K562 (cell line): ENCODE results near the gene TNIP1. TPM values are rescaled to one million over a fixed set of nuclear protein-coding genes. Genes with fewer than 3 reads are reported as not detected.

Experiments
- EWSR1 ChIP-seq: fragments of 450-650 bp; IDR thresholded peaks from 2 replicates; pipeline ENCODE4 v1.6.1; 2018; ENCODE audit warnings: borderline replicate concordance, mild to moderate bottlenecking, low read depth, moderate library complexity; ENCODE audit not compliant: partially characterized antibody
- FIP1L1 ChIP-seq: fragments of 200-400 bp; formaldehyde crosslinking; IDR thresholded peaks from 2 replicates; pipeline ENCODE4 v1.6.1; 2018; ENCODE audit warnings: mild to moderate bottlenecking, low read depth, low read length; ENCODE audit not compliant: poor library complexity, severe bottlenecking
- HDAC3 ChIP-seq: fragments of 450-650 bp; IDR thresholded peaks from 2 replicates; pipeline ENCODE4 v1.6.1; 2018; ENCODE audit warnings: borderline replicate concordance, mild to moderate bottlenecking, moderate library complexity; ENCODE audit not compliant: partially characterized antibody
- JUN ChIP-seq, 2 experiments: sonication (generic) in 1 of 2; formaldehyde crosslinking in 1 of 2; IDR thresholded peaks; 2 replicates each; pipeline versions ENCODE4 v1.6.1 to v1.8.0; 2012 to 2022; ENCODE audit warnings: borderline replicate concordance in 2 of 2, mild to moderate bottlenecking in 2 of 2, improper control_type of control experiment in 1 of 2, low read depth in 1 of 2, low read length in 1 of 2, missing genetic modification reagents in 1 of 2
- NR3C1 ChIP-seq: sonication (generic); formaldehyde crosslinking; IDR thresholded peaks from 2 replicates; pipeline ENCODE4 v1.8.1; 2022; ENCODE audit warnings: missing genetic modification reagents
- PTTG1 ChIP-seq: fragments of 450-650 bp; IDR thresholded peaks from 2 replicates; pipeline ENCODE4 v1.6.1; 2016; ENCODE audit warnings: low read depth, mild to moderate bottlenecking, missing genetic modification characterization, missing compliant biosample characterization
- RCOR1 ChIP-seq, 2 experiments: IDR thresholded peaks; 2 replicates each; pipeline ENCODE4 v1.6.1; 2012; ENCODE audit warnings: low read depth in 2 of 2, low read length in 2 of 2, borderline replicate concordance in 1 of 2, improper control_type of control experiment in 1 of 2
- REST ChIP-seq, 2 experiments: fragments of 450-650 bp; formaldehyde crosslinking in 1 of 2; IDR thresholded peaks; 2 replicates each; pipeline versions ENCODE4 v1.4.0 to v1.6.1; 2014 to 2020; ENCODE audit warnings: mild to moderate bottlenecking in 2 of 2, borderline replicate concordance in 1 of 2, low read depth in 1 of 2
- SRSF7 ChIP-seq: fragments of 200-400 bp; formaldehyde crosslinking; optimal IDR thresholded peaks from 2 replicates; pipeline ENCODE3; 2017; ENCODE audit warnings: mild to moderate bottlenecking, low read depth, low read length
- TEAD1 ChIP-seq, 2 experiments: fragments of 450-650 bp in 1 of 2; sonication (generic) in 1 of 2; formaldehyde crosslinking; IDR thresholded peaks; 2 replicates each; pipeline versions ENCODE4 v1.4.0 to v1.8.0; 2020 to 2022; ENCODE audit warnings: mild to moderate bottlenecking in 2 of 2, missing genetic modification reagents in 1 of 2
- ZMIZ1 ChIP-seq, 2 experiments: fragments of 150-350 bp in 1 of 2; IDR thresholded peaks; 2 replicates each; pipeline ENCODE4 v1.6.1; 2012 to 2016; ENCODE audit warnings: low read depth in 2 of 2, low read length in 2 of 2, mild to moderate bottlenecking in 1 of 2, moderate library complexity in 1 of 2
- ZNF184 ChIP-seq: sonication (generic); formaldehyde crosslinking; IDR thresholded peaks from 2 replicates; pipeline ENCODE4 v1.5.0; 2020; ENCODE audit warnings: missing genetic modification reagents
- polyA plus RNA-seq, 8 experiments: library from polyadenylated mRNA; depleted of rRNA in 4 of 8; stranded (reverse) in 5 of 8; unstranded in 3 of 8; fragments of >200 nt; fragmentation: Nextera tagmentation in 2 of 8; fragmentation: Illumina TruSeq in 1 of 8; extraction: Ambion mirVana in 2 of 8; extraction: Trizol in 1 of 8; gene quantifications; 2 replicates each; pipeline versions ENCODE4 v1.2.1 to v1.2.3, GENCODE V29; 2011 to 2014; ENCODE audit warnings: inconsistent platforms in 1 of 8, missing spikeins in 1 of 8
- total RNA-seq, 7 experiments: library from RNA; depleted of rRNA in 6 of 7; stranded (reverse); fragments of >200 nt in 6 of 7; fragmentation: Illumina TruSeq in 2 of 7; extraction: Trizol in 2 of 7; gene quantifications; 2 replicates each; pipeline versions ENCODE4 v1.2.1 to v1.2.3, GENCODE V29; 2011 to 2021; ENCODE audit warnings: low replicate concordance in 1 of 7

TNIP1 gene
- total and polyA plus RNA-seq, 9 of the 15 experiments (the other 6 are each of a cell fraction or from before 2014, with no cell fraction given): 0.46 to 41.0 (median 24.6) TPM

GRCh38 chr5:151015974-151016587 is 64.8 kb downstream of the TNIP1 start (continued):
- TF ChIP-seq ZMIZ1 (IDR thresholded peaks at IDR 0.05; ENCODE audit: low read depth in 2 of 2, low read length in 2 of 2): no peak
- no peak for TF ChIP-seq PTTG1 (tag)
- no peak for TF ChIP-seq ZNF184
- TF ChIP-seq HDAC3: peak; percentile 57
- TF ChIP-seq RCOR1 (IDR thresholded peaks at IDR 0.05; ENCODE audit: borderline replicate concordance in 1 of 2, low read depth in 2 of 2, low read length in 2 of 2): no peak
- no peak for TF ChIP-seq SRSF7
- TF ChIP-seq FIP1L1: no peak
- TF ChIP-seq JUN (IDR thresholded peaks at IDR 0.05; ENCODE audit: borderline replicate concordance, low read depth, low read length): no peak
- no peak for TF ChIP-seq JUN (CRISPR knock-in tag; IDR thresholded peaks at IDR 0.05; ENCODE audit: borderline replicate concordance)
- TF ChIP-seq TEAD1 (CRISPR knock-in tag; IDR thresholded peaks at IDR 0.05): no peak
- no peak for TF ChIP-seq REST (IDR thresholded peaks at IDR 0.05; ENCODE audit: borderline replicate concordance)
- TF ChIP-seq REST (CRISPR knock-in tag; IDR thresholded peaks at IDR 0.05; ENCODE audit: low read depth): no peak
- no peak for TF ChIP-seq EWSR1
- TF ChIP-seq NR3C1 (CRISPR knock-in tag): no peak
